Measurements from ENCODE around the gene SPATA20. TPM values are rescaled to one million over a fixed set of nuclear protein-coding genes. Genes with fewer than 3 reads are reported as not detected.
A peak's percentile ranks its signal among the peaks of the same experiment; 100 is the strongest.

SPATA20 gene
- total and polyA plus RNA-seq, 2 donors (not counting 3 experiments of a cell fraction or from before 2014, with no cell fraction given) = 42.3 to 51.5 TPM

DNA sequence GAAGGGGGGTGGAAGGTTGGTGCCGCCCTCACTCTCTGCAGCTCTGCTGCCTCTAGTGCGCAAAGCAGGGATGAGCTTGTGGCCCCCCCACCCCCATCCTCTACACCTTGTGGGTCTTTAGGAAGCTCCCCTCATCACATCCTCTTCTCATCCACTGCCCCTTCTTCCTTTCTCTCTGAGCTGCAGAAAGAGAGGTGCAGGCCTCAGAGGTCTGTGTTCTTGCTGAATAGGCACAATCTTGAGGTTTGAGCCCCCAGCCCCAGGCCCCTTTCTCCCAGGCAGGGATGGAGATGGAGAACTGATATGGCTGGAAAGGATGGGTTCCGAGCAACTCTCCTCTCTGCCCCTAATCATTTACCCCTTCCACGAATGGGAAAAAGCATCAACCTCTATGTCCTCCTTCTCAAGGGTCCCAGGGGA lies 16.1 kb downstream of the SPATA20 start:
- no TSS peak for BruUV-seq (replicated peaks)
- no peaks in the 10 kb centered on the region for H3K9me1 ChIP-seq (replicated peaks; ENCODE audit: control insufficient read depth, extremely low read depth, insufficient read depth, low read length)
- H3K36me3 ChIP-seq (ENCODE audit: control insufficient read depth in 2 of 2, extremely low read depth in 1 of 2, insufficient read depth in 2 of 2, low read length in 2 of 2) = no peaks in the 10 kb centered on the region
- H2AFZ ChIP-seq (ENCODE audit: low read depth, low read length) = no peak overlapping the region
- no peak overlapping the region for H3K9ac ChIP-seq (replicated peaks; ENCODE audit: extremely low read depth, insufficient read depth, low read length)
- H3K4me1 ChIP-seq (ENCODE audit: control insufficient read depth, extremely low read depth, insufficient read depth, low read length) = peaks cover 7% of the 10 kb centered on the region
- dilution Hi-C loops (cut with MboI; ENCODE audit: extremely low pct_ligation_motif_present, low sequenced_read_pairs) (no loop called here), intact Hi-C loops (cut with micrococcal nuclease) (loop anchor here (5.0 kb wide), 2 partner anchors 39 to 54 kb away; no protein-coding TSS in a partner anchor)
- H3K4me3 ChIP-seq (replicated peaks in 1 of 3; ENCODE audit: insufficient read depth in 1 of 3, low read depth in 1 of 3, low read length in 3 of 3) = no peak overlapping the region
- no peak overlapping the region for H3K27ac ChIP-seq (ENCODE audit: insufficient read depth, low read depth, low read length)
- no peak overlapping the region for H3K4me2 ChIP-seq (ENCODE audit: insufficient read depth, low read length)
- peaks cover 53 to 61% of the 10 kb centered on the region in 2 experiments for H3K27me3 ChIP-seq (ENCODE audit: control insufficient read depth in 2 of 2, insufficient read depth in 2 of 2, low read length in 2 of 2)
- H4K20me1 ChIP-seq (replicated peaks; ENCODE audit: control insufficient read depth, extremely low read depth, insufficient read depth, low read length) = no peaks in the 10 kb centered on the region
- H3K79me2 ChIP-seq (ENCODE audit: control insufficient read depth, insufficient read depth, low read length) = no peaks in the 10 kb centered on the region
- no peak for FAIRE-seq
- ChIA-PET CTCF (interaction anchor here (0.7 to 2.5 kb wide), 9 partner anchors 11 to 142 kb away, joined by 3 to 14 read pairs (median 5); no protein-coding TSS in a partner anchor), POLR2A (no interaction called here)
- H3K9me3 ChIP-seq (replicated peaks; ENCODE audit: control insufficient read depth, insufficient read depth, low read length) = no peaks in the 10 kb centered on the region
- TF ChIP-seq, protein P1, sequence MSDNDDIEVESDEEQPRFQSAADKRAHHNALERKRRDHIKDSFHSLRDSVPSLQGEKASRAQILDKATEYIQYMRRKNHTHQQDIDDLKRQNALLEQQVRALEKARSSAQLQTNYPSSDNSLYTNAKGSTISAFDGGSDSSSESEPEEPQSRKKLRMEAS (IDR thresholded peaks at IDR 0.05; ENCODE audit: insufficient read depth, insufficient read length) = no peak
- TF ChIP-seq FOS (IDR thresholded peaks at IDR 0.05; ENCODE audit: borderline replicate concordance, insufficient read depth, low read length) = no peak
- no peak for DNase-seq (ENCODE audit: low read depth, low spot score)

- H3K79me2 ChIP-seq (ENCODE audit: control insufficient read depth, insufficient read depth, low read length) = no peaks in the 10 kb centered on the region
- DNase-seq (ENCODE audit: low read depth, low spot score) (no peak), FAIRE-seq (no peak)
- ChIA-PET CTCF (interaction anchor here (1.4 to 2.5 kb wide), 4 partner anchors 9 to 140 kb away, joined by 3 to 8 read pairs (median 4); no protein-coding TSS in a partner anchor), POLR2A (no interaction called here)
- TF ChIP-seq POLR2A (IDR thresholded peaks at IDR 0.05; ENCODE audit: low read depth, low read length) (no peak), GATA2 (IDR thresholded peaks at IDR 0.05; ENCODE audit: insufficient read depth, insufficient read length, low read depth, low read length) (no peak), EZH2 (IDR thresholded peaks at IDR 0.05; ENCODE audit: borderline replicate concordance, low read depth, low read length, severe bottlenecking) (peak; percentile 9)
- H3K27ac ChIP-seq (ENCODE audit: insufficient read depth, low read depth, low read length) = no peak overlapping the region
- no peaks in the 10 kb centered on the region for H3K36me3 ChIP-seq (ENCODE audit: control insufficient read depth in 2 of 2, extremely low read depth in 1 of 2, insufficient read depth in 2 of 2, low read length in 2 of 2)
- H3K27me3 ChIP-seq (ENCODE audit: control insufficient read depth in 2 of 2, insufficient read depth in 2 of 2, low read length in 2 of 2) = peaks cover 37 to 43% of the 10 kb centered on the region in 2 experiments
- no peak overlapping the region for H3K4me3 ChIP-seq (replicated peaks in 1 of 3; ENCODE audit: insufficient read depth in 1 of 3, low read depth in 1 of 3, low read length in 3 of 3)
- no peak overlapping the region for H3K4me2 ChIP-seq (ENCODE audit: insufficient read depth, low read length)
- H3K9ac ChIP-seq (replicated peaks; ENCODE audit: extremely low read depth, insufficient read depth, low read length) = no peak overlapping the region
- no peaks in the 10 kb centered on the region for H4K20me1 ChIP-seq (replicated peaks; ENCODE audit: control insufficient read depth, extremely low read depth, insufficient read depth, low read length)
- intact Hi-C loops (cut with micrococcal nuclease) (loop anchor here (5.0 kb wide), 2 partner anchors 37 to 52 kb away; no protein-coding TSS in a partner anchor), dilution Hi-C loops (cut with MboI; ENCODE audit: extremely low pct_ligation_motif_present, low sequenced_read_pairs) (no loop called here)
- no TSS peak for BruUV-seq (replicated peaks)
- H2AFZ ChIP-seq (ENCODE audit: low read depth, low read length) = no peak overlapping the region
- H3K9me3 ChIP-seq (replicated peaks; ENCODE audit: control insufficient read depth, insufficient read depth, low read length) = no peaks in the 10 kb centered on the region
- H3K9me1 ChIP-seq (replicated peaks; ENCODE audit: control insufficient read depth, extremely low read depth, insufficient read depth, low read length) = no peaks in the 10 kb centered on the region
- H3K4me1 ChIP-seq (ENCODE audit: control insufficient read depth, extremely low read depth, insufficient read depth, low read length) = peaks cover 7% of the 10 kb centered on the region
These were observed 17.9 kb downstream of the SPATA20 start for GRCh38 chr17:50564916-50565315.

Measured in endothelial cell of umbilical vein (primary cell).